Glutamatergic neuron (in vitro differentiated cells): ENCODE measurements around the gene PCNX2. TPM values are rescaled to one million over a fixed set of nuclear protein-coding genes. Genes with fewer than 3 reads are reported as not detected.

Experiments used
- DNase-seq: peaks from one replicate; pipeline ENCODE4 v3.0.0; 2022
- H3K27ac Mint-ChIP-seq: one replicate; pipeline ENCODE4 v1.8.0; 2020; ENCODE audit warnings: mild to moderate bottlenecking, mixed read lengths, inconsistent platforms; ENCODE audit not compliant: unreplicated experiment
- H3K27me3 Mint-ChIP-seq: one replicate; pipeline ENCODE4 v1.8.0; 2020; ENCODE audit warnings: mild to moderate bottlenecking, moderate library complexity, mixed read lengths, inconsistent platforms; ENCODE audit not compliant: unreplicated experiment
- H3K36me3 Mint-ChIP-seq: one replicate; pipeline ENCODE4 v1.8.0; 2020; ENCODE audit warnings: mild to moderate bottlenecking, mixed read lengths, inconsistent platforms; ENCODE audit not compliant: unreplicated experiment
- H3K4me1 Mint-ChIP-seq: one replicate; pipeline ENCODE4 v1.8.0; 2020; ENCODE audit warnings: mild to moderate bottlenecking, low read depth, mixed read lengths, inconsistent platforms; ENCODE audit not compliant: unreplicated experiment
- H3K4me3 Mint-ChIP-seq: one replicate; pipeline ENCODE4 v1.8.0; 2020; ENCODE audit warnings: mild to moderate bottlenecking, mixed read lengths, inconsistent platforms; ENCODE audit not compliant: unreplicated experiment
- H3K9me3 Mint-ChIP-seq: one replicate; pipeline ENCODE4 v1.8.0; 2020; ENCODE audit warnings: mild to moderate bottlenecking, moderate library complexity, mixed read lengths, inconsistent platforms; ENCODE audit not compliant: unreplicated experiment
- total RNA-seq: library from RNA; stranded (reverse); fragmentation: NEBNext Ultra II Directional; extraction: Animal tissue kit (Norgen Biotek cat#: 25700); gene quantifications from one replicate; pipeline ENCODE4 v1.2.1, GENCODE V29; 2021; ENCODE audit not compliant: unreplicated experiment
- TF ChIP-seq, protein P1 (sequence below): fragments of 200-600 bp; sonication (generic); IDR thresholded peaks from one replicate; pipeline ENCODE4 v1.5.0; 2021; ENCODE audit not compliant: partially characterized antibody, unreplicated experiment

PCNX2 gene
- total RNA-seq, 1 donor from 2014 or later = 44.5 TPM

DNA sequence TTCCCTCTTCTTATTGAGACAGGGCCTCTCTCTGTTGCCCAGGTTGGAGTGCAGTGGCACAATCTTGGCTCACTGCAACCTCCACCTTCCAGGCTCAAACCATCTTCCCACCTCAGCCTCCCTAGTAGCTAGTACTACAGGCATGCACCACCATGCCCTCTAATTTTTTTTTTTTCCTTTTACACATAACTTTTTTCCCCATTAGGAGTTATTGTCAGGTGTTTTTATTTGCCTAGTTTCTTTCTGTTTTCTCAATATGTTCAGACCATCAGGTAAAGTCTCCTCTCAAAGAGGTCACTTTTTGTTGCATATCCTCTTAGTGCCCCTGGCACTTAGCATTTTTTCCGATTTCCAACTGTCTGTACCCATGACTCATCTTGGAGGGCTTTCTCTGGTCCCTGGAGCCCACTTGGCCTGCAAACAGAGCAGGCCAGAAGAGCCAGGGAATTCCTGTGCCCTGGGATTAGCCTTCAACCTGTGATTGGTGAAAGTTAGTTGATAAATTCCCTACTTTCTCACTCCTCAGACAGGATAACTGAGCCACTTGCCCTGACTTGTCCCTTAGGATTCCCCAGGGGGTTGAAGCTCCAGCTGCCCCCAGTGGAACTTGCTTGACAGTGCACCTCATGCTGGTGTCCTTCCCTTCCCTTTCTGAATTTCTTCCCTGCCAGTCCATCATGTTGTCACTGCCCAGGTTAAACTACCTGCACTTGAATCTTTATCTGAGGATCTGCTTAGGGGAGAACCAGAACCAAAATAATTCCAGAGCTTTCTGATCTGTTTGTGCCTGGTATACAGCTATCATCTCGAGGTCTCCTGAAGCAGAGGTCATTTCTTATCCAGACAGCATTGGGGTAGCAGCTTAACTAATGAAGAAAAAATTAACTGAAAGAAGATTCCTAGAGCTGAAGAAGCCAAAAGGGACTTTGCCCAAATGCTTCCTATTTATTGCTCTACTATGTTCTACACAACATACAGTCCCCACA is 342.7 kb downstream of the PCNX2 start:
- Mint-ChIP-seq H3K27ac (no peak overlapping the region), H3K4me1 (peaks cover 17% of the 10 kb centered on the region), H3K4me3 (peak overlapping the region; percentile 22), H3K9me3 (peaks cover 3% of the 10 kb centered on the region), H3K36me3 (peaks cover 4% of the 10 kb centered on the region), H3K27me3 (no peaks in the 10 kb centered on the region)
- TF ChIP-seq, protein P1, sequence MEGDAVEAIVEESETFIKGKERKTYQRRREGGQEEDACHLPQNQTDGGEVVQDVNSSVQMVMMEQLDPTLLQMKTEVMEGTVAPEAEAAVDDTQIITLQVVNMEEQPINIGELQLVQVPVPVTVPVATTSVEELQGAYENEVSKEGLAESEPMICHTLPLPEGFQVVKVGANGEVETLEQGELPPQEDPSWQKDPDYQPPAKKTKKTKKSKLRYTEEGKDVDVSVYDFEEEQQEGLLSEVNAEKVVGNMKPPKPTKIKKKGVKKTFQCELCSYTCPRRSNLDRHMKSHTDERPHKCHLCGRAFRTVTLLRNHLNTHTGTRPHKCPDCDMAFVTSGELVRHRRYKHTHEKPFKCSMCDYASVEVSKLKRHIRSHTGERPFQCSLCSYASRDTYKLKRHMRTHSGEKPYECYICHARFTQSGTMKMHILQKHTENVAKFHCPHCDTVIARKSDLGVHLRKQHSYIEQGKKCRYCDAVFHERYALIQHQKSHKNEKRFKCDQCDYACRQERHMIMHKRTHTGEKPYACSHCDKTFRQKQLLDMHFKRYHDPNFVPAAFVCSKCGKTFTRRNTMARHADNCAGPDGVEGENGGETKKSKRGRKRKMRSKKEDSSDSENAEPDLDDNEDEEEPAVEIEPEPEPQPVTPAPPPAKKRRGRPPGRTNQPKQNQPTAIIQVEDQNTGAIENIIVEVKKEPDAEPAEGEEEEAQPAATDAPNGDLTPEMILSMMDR = peak; percentile 91
- DNase-seq = peak; percentile 63

DNA sequence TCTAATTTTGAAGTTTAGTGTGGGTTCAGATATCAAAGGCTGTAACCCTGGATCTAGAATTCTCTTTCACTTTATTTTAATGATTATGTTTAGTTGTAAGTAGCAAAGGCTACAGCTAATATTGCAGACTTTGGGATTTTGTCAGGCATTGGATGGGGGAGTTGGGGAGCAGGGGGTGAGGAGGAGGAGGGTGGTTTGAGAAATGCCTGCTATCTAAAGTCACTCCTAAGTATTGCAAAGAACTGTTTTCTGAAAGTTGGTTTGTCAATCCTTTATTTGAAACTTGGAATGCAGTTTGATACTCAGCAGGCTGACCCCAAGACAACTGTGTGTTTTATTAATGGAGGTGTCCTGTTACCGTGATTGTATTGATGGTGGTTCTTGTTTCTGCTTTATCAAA is 343.9 kb downstream of the PCNX2 start:
- H3K4me3 Mint-ChIP-seq = peak overlapping the region; percentile 96
- no peak overlapping the region for H3K27ac Mint-ChIP-seq
- no peaks in the 10 kb centered on the region for H3K27me3 Mint-ChIP-seq
- peaks cover 3% of the 10 kb centered on the region for H3K9me3 Mint-ChIP-seq
- H3K36me3 Mint-ChIP-seq = no peaks in the 10 kb centered on the region
- TF ChIP-seq, protein P1 = no peak
- peaks cover 17% of the 10 kb centered on the region for H3K4me1 Mint-ChIP-seq
- DNase-seq = no peak

DNA sequence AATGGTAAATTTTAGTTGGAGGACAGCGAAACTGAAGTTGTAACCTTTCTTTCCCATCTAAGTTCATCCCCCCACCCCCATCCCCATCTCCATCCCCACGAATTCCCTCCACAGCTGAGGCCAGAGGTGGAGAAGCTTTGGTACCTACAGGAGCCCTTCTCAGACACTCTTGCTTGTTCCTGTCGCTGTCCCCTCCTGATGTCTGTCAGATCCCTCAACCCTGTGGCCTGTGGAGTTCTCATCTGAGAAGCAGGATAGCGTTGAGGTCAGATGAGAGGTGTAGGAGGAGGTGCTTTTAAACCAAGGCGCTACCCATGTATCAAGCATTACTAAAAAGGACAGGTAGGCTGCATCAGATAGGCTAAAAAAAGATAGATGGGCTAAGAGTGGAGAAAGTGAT is 344.3 kb downstream of the PCNX2 start:
- H3K4me1 Mint-ChIP-seq = peaks cover 17% of the 10 kb centered on the region
- H3K36me3 Mint-ChIP-seq = no peaks in the 10 kb centered on the region
- H3K4me3 Mint-ChIP-seq = peak overlapping the region; percentile 96
- H3K27me3 Mint-ChIP-seq = no peaks in the 10 kb centered on the region
- DNase-seq = no peak
- H3K27ac Mint-ChIP-seq = peak overlapping the region; percentile 60
- peaks cover 3% of the 10 kb centered on the region for H3K9me3 Mint-ChIP-seq
- TF ChIP-seq, protein P1 = no peak

DNA sequence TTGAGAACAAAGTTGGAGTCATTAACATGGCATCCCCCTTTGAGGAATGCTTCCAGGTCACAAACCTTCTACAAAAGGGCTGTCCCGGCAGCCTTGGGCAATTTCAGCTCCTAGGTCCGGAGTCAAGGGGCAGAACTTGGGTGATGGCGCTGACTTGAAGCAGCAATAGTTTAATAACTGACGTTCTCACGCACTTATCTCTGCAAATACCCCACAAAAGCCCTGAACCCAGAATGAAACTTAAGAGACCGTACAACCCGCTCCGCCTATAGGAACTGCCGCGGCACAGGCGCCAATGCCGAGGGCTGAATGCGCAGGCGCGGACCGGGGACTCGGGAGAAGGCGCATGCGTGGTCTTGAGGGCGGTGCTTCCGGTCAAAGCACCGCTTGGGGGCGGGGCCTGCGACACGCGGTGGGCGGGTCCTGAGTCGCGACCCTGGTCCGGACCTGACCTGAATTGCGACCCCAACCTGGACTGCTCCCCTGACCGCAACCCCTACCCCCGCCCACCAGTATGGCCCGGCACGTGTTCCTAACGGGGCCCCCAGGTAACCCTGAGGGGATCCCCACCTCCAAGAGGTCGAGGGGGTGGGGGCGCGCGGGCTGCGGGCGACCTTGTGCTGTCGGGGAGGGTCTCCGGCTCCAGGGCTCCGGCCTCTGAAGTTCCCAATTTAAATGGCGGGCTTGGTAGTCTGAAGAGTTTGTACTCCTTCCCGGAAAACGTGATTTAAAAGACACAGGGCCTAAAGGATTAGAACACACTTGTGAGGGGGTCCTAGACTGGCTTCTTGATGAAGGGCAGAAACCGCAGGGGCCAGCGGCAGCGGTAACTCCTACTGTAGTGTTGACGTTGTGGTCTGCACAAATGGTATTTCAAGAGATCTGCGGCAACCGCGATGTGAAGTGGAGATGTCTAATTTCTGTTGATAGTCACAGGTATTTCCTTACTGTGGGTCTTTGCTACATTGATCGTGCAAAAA is 345.0 kb downstream of the PCNX2 start, which contains the start of gene NTPCR:
Gene NTPCR, plus strand, starts transcription at position 415 of the 980 bp plus-strand sequence. Its CDS starts 100 bp downstream, at position 515.
- peaks cover 17% of the 10 kb centered on the region for H3K4me1 Mint-ChIP-seq
- peak; percentile 99 for DNase-seq
- peaks cover 3% of the 10 kb centered on the region for H3K9me3 Mint-ChIP-seq
- H3K36me3 Mint-ChIP-seq = no peaks in the 10 kb centered on the region
- peak within 1 kb of the TSS; percentile 60 for H3K27ac Mint-ChIP-seq
- H3K27me3 Mint-ChIP-seq = peaks cover 1% of the 10 kb centered on the region
- TF ChIP-seq, protein P1 = no peak
- H3K4me3 Mint-ChIP-seq = peak within 1 kb of the TSS; percentile 96
